Measurements from ENCODE around the gene IDUA.

Gene IDUA

GRCh38 chr4:1004071-1004418 is 17.2 kb downstream of the IDUA start:
- no peak overlapping the region for H3K9ac ChIP-seq (ENCODE audit: low read depth, low read length)
- no peaks in the 10 kb centered on the region for H3K36me3 ChIP-seq (ENCODE audit: insufficient read depth, low read length)
- no peaks in the 10 kb centered on the region for H3K9me3 ChIP-seq (ENCODE audit: control insufficient read depth, insufficient read depth, low read length)
- no peaks in the 10 kb centered on the region for H3K4me1 ChIP-seq (ENCODE audit: insufficient read depth, low read length)

- H3K9me3 ChIP-seq (ENCODE audit: control insufficient read depth, insufficient read depth, low read length), result no peaks in the 10 kb centered on the region
- H3K36me3 ChIP-seq (ENCODE audit: insufficient read depth, low read length), result no peaks in the 10 kb centered on the region
- no peak overlapping the region for H3K9ac ChIP-seq (ENCODE audit: low read depth, low read length)
- H3K4me1 ChIP-seq (ENCODE audit: insufficient read depth, low read length), result no peaks in the 10 kb centered on the region
Measured at GRCh38 chr4:1004557-1005485, 18.0 kb downstream of the IDUA start.

GRCh38 chr4:1006856-1007255 is 20.0 kb downstream of the IDUA start:
- Histone ChIP-seq H3K9me3 (ENCODE audit: control insufficient read depth, insufficient read depth, low read length) (no peaks in the 10 kb centered on the region), H3K9ac (ENCODE audit: low read depth, low read length) (no peak overlapping the region), H3K36me3 (ENCODE audit: insufficient read depth, low read length) (no peaks in the 10 kb centered on the region), H3K4me1 (ENCODE audit: insufficient read depth, low read length) (no peaks in the 10 kb centered on the region)

- Histone ChIP-seq H3K4me1 (ENCODE audit: insufficient read depth, low read length) (no peaks in the 10 kb centered on the region), H3K9me3 (ENCODE audit: control insufficient read depth, insufficient read depth, low read length) (no peaks in the 10 kb centered on the region), H3K36me3 (ENCODE audit: insufficient read depth, low read length) (no peaks in the 10 kb centered on the region), H3K9ac (ENCODE audit: low read depth, low read length) (peak overlapping the region; percentile 61)
Measured at GRCh38 chr4:1008840-1009541, 22.1 kb downstream of the IDUA start.

- Histone ChIP-seq H3K9me3 (ENCODE audit: control insufficient read depth, insufficient read depth, low read length) (no peaks in the 10 kb centered on the region), H3K36me3 (ENCODE audit: insufficient read depth, low read length) (no peaks in the 10 kb centered on the region), H3K9ac (ENCODE audit: low read depth, low read length) (peak overlapping the region; percentile 61; the same call in 1 of the 2 replicates), H3K4me1 (ENCODE audit: insufficient read depth, low read length) (no peaks in the 10 kb centered on the region)
Measured at GRCh38 chr4:1009542-1010394, 22.9 kb downstream of the IDUA start.

GRCh38 chr4:1010395-1011021 is 23.7 kb downstream of the IDUA start:
- H3K9me3 ChIP-seq (ENCODE audit: control insufficient read depth, insufficient read depth, low read length), result no peaks in the 10 kb centered on the region
- no peaks in the 10 kb centered on the region for H3K36me3 ChIP-seq (ENCODE audit: insufficient read depth, low read length)
- H3K4me1 ChIP-seq (ENCODE audit: insufficient read depth, low read length), result no peaks in the 10 kb centered on the region
- H3K9ac ChIP-seq (ENCODE audit: low read depth, low read length), result peak overlapping the region; percentile 54; the same call in 1 of the 2 replicates

- Histone ChIP-seq H3K9ac (ENCODE audit: low read depth, low read length) (peak within 1 kb of the TSS; percentile 56; the same call in 1 of the 2 replicates), H3K36me3 (ENCODE audit: insufficient read depth, low read length) (no peaks in the 10 kb centered on the region), H3K4me1 (ENCODE audit: insufficient read depth, low read length) (no peaks in the 10 kb centered on the region), H3K9me3 (ENCODE audit: control insufficient read depth, insufficient read depth, low read length) (no peaks in the 10 kb centered on the region)
Measured at GRCh38 chr4:1011022-1011665, 24.3 kb downstream of the IDUA start, which contains the start of gene FGFRL1. Gene FGFRL1 (plus strand): TSS chr4:1011626. CDS start chr4:1012486, 860 bp downstream.

- H3K9ac ChIP-seq (ENCODE audit: low read depth, low read length), result no peak overlapping the region
- H3K36me3 ChIP-seq (ENCODE audit: insufficient read depth, low read length), result no peaks in the 10 kb centered on the region
- no peaks in the 10 kb centered on the region for H3K9me3 ChIP-seq (ENCODE audit: control insufficient read depth, insufficient read depth, low read length)
- no peaks in the 10 kb centered on the region for H3K4me1 ChIP-seq (ENCODE audit: insufficient read depth, low read length)
Measured at GRCh38 chr4:1011666-1012033, 24.8 kb downstream of the IDUA start.

- H3K9ac ChIP-seq (ENCODE audit: low read depth, low read length), result peak overlapping the region; percentile 56; the same call in 1 of the 2 replicates
Measured at GRCh38 chr4:1012034-1012739, 25.3 kb downstream of the IDUA start.

GRCh38 chr4:1013225-1014073 is 26.6 kb downstream of the IDUA start:
- Histone ChIP-seq H3K4me1 (ENCODE audit: insufficient read depth, low read length) (peaks cover 3% of the 10 kb centered on the region; the same call in 1 of the 2 replicates), H3K9me3 (ENCODE audit: control insufficient read depth, insufficient read depth, low read length) (no peaks in the 10 kb centered on the region), H3K36me3 (ENCODE audit: insufficient read depth, low read length) (no peaks in the 10 kb centered on the region), H3K9ac (ENCODE audit: low read depth, low read length) (no peak overlapping the region)

More at GRCh38 chr4:1012034-1012739, 25.3 kb downstream of the IDUA start:
- Histone ChIP-seq H3K9me3 (ENCODE audit: control insufficient read depth, insufficient read depth, low read length) (no peaks in the 10 kb centered on the region), H3K4me1 (ENCODE audit: insufficient read depth, low read length) (no peaks in the 10 kb centered on the region), H3K36me3 (ENCODE audit: insufficient read depth, low read length) (no peaks in the 10 kb centered on the region)

- H3K9ac ChIP-seq (ENCODE audit: low read depth, low read length), result no peak overlapping the region
- H3K9me3 ChIP-seq (ENCODE audit: control insufficient read depth, insufficient read depth, low read length), result no peaks in the 10 kb centered on the region
- peaks cover 11% of the 10 kb centered on the region for H3K4me1 ChIP-seq (ENCODE audit: insufficient read depth, low read length)
- no peaks in the 10 kb centered on the region for H3K36me3 ChIP-seq (ENCODE audit: insufficient read depth, low read length)
Measured at GRCh38 chr4:1014291-1015167, 27.7 kb downstream of the IDUA start.

- Histone ChIP-seq H3K9me3 (ENCODE audit: control insufficient read depth, insufficient read depth, low read length) (no peaks in the 10 kb centered on the region), H3K9ac (ENCODE audit: low read depth, low read length) (no peak overlapping the region), H3K36me3 (ENCODE audit: insufficient read depth, low read length) (no peaks in the 10 kb centered on the region), H3K4me1 (ENCODE audit: insufficient read depth, low read length) (peaks cover 11% of the 10 kb centered on the region)
Measured at GRCh38 chr4:1015179-1015578, 28.3 kb downstream of the IDUA start.
